Activated effector memory CD4-positive, alpha-beta T cell treated with Interleukin-2 at 50 U/mL for 16 hours (primary cell): ENCODE results near the gene DYTN.

ENCODE experiments used
- DNase-seq: peaks from one replicate; pipeline ENCODE4 v3.0.0-alpha.2; 2020

DYTN gene

GRCh38 chr2:206611736-206612135 is 106.5 kb downstream of the DYTN start:
- no peak for DNase-seq

GRCh38 chr2:206611191-206611590 is 107.0 kb downstream of the DYTN start:
- no peak for DNase-seq

GRCh38 chr2:206610451-206610850 is 107.7 kb downstream of the DYTN start:
- no peak for DNase-seq

- DNase-seq, result no peak
Observed at GRCh38 chr2:206603243-206603642, 115.0 kb downstream of the DYTN start.
